ENCODE data around the gene NPPA. TPM values are rescaled to one million over a fixed set of nuclear protein-coding genes. Genes with fewer than 3 reads are reported as not detected.

Gene NPPA
- total and polyA plus RNA-seq, 10 of the 15 experiments (the other 5 are each of a cell fraction or from before 2014, with no cell fraction given) = 0.31 to 0.39 TPM; not detected in 8

DNA sequence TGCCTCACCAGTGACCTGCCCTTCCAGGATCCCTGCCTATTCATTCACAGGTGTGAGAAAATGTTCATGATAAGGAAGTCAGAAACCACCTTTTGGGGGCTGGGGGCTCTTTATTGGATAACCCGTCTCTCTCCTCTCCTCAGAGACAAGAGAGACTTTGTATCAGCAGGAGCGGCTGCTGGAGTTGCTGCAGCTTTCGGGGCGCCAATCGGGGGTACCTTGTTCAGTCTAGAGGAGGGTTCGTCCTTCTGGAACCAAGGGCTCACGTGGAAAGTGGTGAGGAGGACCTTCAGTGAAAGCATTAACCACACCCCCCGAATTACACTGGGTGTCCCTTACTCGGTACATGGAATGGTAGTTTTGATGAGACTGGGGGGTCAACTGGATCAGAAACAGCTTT is 20.6 kb downstream of the NPPA start:
- Histone ChIP-seq H2AFZ (ENCODE audit: control insufficient read depth, low read depth, low read length) (no peak overlapping the region), H3K4me3 (no peak overlapping the region), H3K4me1 (ENCODE audit: control insufficient read depth, insufficient read depth, low read length) (no peaks in the 10 kb centered on the region), H3K36me3 (ENCODE audit: control insufficient read depth in 2 of 2, insufficient read depth in 2 of 2, low read length in 1 of 2) (peaks cover 10 to 29% of the 10 kb centered on the region in 2 experiments; a peak in 3 of 4 replicates), H3K27me3 (replicated peaks in 1 of 2; ENCODE audit: control insufficient read depth in 2 of 2, insufficient read depth in 2 of 2, low read length in 1 of 2) (no peaks in the 10 kb centered on the region), H3K27ac (ENCODE audit: control insufficient read depth, insufficient read depth) (no peak overlapping the region), H3K9ac (ENCODE audit: control insufficient read depth, insufficient read depth, low read length) (no peak overlapping the region), H3K4me2 (ENCODE audit: control insufficient read depth, insufficient read depth) (no peak overlapping the region), H4K20me1 (ENCODE audit: control insufficient read depth, insufficient read depth) (no peaks in the 10 kb centered on the region), H3K9me3 (replicated peaks; ENCODE audit: control insufficient read depth, insufficient read depth, low read length) (no peaks in the 10 kb centered on the region), H3K79me2 (ENCODE audit: control insufficient read depth, insufficient read depth, low read length) (no peaks in the 10 kb centered on the region)
- DNase-seq (ENCODE audit: low read depth, low spot score) (no peak), ATAC-seq (no peak), FAIRE-seq (no peak)
- TF ChIP-seq RB1 (IDR thresholded peaks at IDR 0.05; ENCODE audit: borderline replicate concordance) (no peak), ZNF622 (IDR thresholded peaks at IDR 0.05) (no peak)
- intact Hi-C loops (cut with micrococcal nuclease; ENCODE audit: unreplicated experiment) = no loop called here
- ChIA-PET POLR2A (no interaction called here), CTCF (interaction anchor here (1.5 kb wide), 1 partner anchor 11 kb away, joined by 3 read pairs; no protein-coding TSS in a partner anchor), RAD21 (ENCODE audit: unreplicated experiment) (no interaction called here), SMC1A (ENCODE audit: uncharacterized antibody, unreplicated experiment) (no interaction called here)
- 98% methylated on average over 9 of the region's 9 CpGs for WGBS (ENCODE audit: insufficient coverage, insufficient replicate concordance, low lambda C conversion rate, missing lambda C conversion rate)
- in situ Hi-C loops (cut with MboI) = no loop called here
- BruUV-seq (replicated peaks) = no TSS peak

DNA sequence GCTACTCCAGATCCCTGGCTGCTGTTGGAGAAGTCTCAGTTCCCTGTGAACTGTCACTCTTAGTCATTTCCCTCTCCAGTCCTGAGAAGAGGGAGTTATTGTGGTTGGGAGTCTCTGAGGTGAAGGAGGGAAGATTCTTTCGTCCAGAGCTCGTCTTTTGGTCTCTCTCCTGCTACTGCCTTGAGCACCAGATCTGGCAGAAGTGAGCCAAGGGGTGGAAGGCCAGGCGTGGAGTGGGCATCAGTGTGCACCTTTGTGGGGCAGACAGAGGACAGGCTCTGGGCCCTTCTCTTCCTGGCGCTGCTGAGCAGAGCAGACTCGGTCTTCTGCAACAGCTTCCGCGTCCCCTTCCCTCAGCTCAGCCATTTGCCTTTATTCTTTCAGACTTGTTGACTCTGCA is 22.5 kb downstream of the NPPA start:
- H3K9ac ChIP-seq (ENCODE audit: control insufficient read depth, insufficient read depth, low read length) = no peak overlapping the region
- no peaks in the 10 kb centered on the region for H3K79me2 ChIP-seq (ENCODE audit: control insufficient read depth, insufficient read depth, low read length)
- POLR2A ChIA-PET = interaction anchor here (0.6 kb wide), 1 partner anchor 137 kb away, joined by 4 read pairs; no protein-coding TSS in a partner anchor
- peaks cover 10 to 25% of the 10 kb centered on the region in 2 experiments; a peak in 3 of 4 replicates for H3K36me3 ChIP-seq (ENCODE audit: control insufficient read depth in 2 of 2, insufficient read depth in 2 of 2, low read length in 1 of 2)
- RAD21 ChIA-PET (ENCODE audit: unreplicated experiment) = no interaction called here
- WGBS (ENCODE audit: insufficient coverage, insufficient replicate concordance, low lambda C conversion rate, missing lambda C conversion rate) = 89% methylated on average over 7 of the region's 7 CpGs
- H3K27ac ChIP-seq (ENCODE audit: control insufficient read depth, insufficient read depth) = no peak overlapping the region
- H3K4me2 ChIP-seq (ENCODE audit: control insufficient read depth, insufficient read depth) = no peak overlapping the region
- SMC1A ChIA-PET (ENCODE audit: uncharacterized antibody, unreplicated experiment) = no interaction called here
- H4K20me1 ChIP-seq (ENCODE audit: control insufficient read depth, insufficient read depth) = no peaks in the 10 kb centered on the region
- DNase-seq (ENCODE audit: low read depth, low spot score) (no peak), FAIRE-seq (no peak), ATAC-seq (no peak)
- H2AFZ ChIP-seq (ENCODE audit: control insufficient read depth, low read depth, low read length) = no peak overlapping the region
- in situ Hi-C loops (cut with MboI) = no loop called here
- CTCF ChIA-PET = interaction anchor here (1.0 to 2.5 kb wide), 2 partner anchors 13 to 43 kb away, joined by 3 to 9 read pairs; no protein-coding TSS in a partner anchor
- intact Hi-C loops (cut with micrococcal nuclease; ENCODE audit: unreplicated experiment) = no loop called here
- H3K4me1 ChIP-seq (ENCODE audit: control insufficient read depth, insufficient read depth, low read length) = no peaks in the 10 kb centered on the region
- H3K4me3 ChIP-seq = no peak overlapping the region
- H3K9me3 ChIP-seq (replicated peaks; ENCODE audit: control insufficient read depth, insufficient read depth, low read length) = no peaks in the 10 kb centered on the region
- BruUV-seq (replicated peaks) = no TSS peak
- H3K27me3 ChIP-seq (replicated peaks in 1 of 2; ENCODE audit: control insufficient read depth in 2 of 2, insufficient read depth in 2 of 2, low read length in 1 of 2) = no peaks in the 10 kb centered on the region
- TF ChIP-seq, protein P1, sequence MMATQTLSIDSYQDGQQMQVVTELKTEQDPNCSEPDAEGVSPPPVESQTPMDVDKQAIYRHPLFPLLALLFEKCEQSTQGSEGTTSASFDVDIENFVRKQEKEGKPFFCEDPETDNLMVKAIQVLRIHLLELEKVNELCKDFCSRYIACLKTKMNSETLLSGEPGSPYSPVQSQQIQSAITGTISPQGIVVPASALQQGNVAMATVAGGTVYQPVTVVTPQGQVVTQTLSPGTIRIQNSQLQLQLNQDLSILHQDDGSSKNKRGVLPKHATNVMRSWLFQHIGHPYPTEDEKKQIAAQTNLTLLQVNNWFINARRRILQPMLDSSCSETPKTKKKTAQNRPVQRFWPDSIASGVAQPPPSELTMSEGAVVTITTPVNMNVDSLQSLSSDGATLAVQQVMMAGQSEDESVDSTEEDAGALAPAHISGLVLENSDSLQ (IDR thresholded peaks at IDR 0.05) = no peak
- TF ChIP-seq, protein P2, sequence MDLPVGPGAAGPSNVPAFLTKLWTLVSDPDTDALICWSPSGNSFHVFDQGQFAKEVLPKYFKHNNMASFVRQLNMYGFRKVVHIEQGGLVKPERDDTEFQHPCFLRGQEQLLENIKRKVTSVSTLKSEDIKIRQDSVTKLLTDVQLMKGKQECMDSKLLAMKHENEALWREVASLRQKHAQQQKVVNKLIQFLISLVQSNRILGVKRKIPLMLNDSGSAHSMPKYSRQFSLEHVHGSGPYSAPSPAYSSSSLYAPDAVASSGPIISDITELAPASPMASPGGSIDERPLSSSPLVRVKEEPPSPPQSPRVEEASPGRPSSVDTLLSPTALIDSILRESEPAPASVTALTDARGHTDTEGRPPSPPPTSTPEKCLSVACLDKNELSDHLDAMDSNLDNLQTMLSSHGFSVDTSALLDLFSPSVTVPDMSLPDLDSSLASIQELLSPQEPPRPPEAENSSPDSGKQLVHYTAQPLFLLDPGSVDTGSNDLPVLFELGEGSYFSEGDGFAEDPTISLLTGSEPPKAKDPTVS (IDR thresholded peaks at IDR 0.05; ENCODE audit: low read depth, low read length) = no peak
- TF ChIP-seq, protein P3, sequence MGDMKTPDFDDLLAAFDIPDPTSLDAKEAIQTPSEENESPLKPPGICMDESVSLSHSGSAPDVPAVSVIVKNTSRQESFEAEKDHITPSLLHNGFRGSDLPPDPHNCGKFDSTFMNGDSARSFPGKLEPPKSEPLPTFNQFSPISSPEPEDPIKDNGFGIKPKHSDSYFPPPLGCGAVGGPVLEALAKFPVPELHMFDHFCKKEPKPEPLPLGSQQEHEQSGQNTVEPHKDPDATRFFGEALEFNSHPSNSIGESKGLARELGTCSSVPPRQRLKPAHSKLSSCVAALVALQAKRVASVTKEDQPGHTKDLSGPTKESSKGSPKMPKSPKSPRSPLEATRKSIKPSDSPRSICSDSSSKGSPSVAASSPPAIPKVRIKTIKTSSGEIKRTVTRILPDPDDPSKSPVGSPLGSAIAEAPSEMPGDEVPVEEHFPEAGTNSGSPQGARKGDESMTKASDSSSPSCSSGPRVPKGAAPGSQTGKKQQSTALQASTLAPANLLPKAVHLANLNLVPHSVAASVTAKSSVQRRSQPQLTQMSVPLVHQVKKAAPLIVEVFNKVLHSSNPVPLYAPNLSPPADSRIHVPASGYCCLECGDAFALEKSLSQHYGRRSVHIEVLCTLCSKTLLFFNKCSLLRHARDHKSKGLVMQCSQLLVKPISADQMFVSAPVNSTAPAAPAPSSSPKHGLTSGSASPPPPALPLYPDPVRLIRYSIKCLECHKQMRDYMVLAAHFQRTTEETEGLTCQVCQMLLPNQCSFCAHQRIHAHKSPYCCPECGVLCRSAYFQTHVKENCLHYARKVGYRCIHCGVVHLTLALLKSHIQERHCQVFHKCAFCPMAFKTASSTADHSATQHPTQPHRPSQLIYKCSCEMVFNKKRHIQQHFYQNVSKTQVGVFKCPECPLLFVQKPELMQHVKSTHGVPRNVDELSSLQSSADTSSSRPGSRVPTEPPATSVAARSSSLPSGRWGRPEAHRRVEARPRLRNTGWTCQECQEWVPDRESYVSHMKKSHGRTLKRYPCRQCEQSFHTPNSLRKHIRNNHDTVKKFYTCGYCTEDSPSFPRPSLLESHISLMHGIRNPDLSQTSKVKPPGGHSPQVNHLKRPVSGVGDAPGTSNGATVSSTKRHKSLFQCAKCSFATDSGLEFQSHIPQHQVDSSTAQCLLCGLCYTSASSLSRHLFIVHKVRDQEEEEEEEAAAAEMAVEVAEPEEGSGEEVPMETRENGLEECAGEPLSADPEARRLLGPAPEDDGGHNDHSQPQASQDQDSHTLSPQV (IDR thresholded peaks at IDR 0.05) = no peak
- TF ChIP-seq YY1 (IDR thresholded peaks at IDR 0.05; ENCODE audit: low read depth, low read length) = no peak
- no peak for TF ChIP-seq ZNF384 (IDR thresholded peaks at IDR 0.05; ENCODE audit: borderline replicate concordance, low read depth, low read length)
- TF ChIP-seq RUNX3 (IDR thresholded peaks at IDR 0.05; ENCODE audit: low read length) = no peak
- no peak for TF ChIP-seq SMC3 (IDR thresholded peaks at IDR 0.05; ENCODE audit: borderline replicate concordance, low read length)
- TF ChIP-seq IKZF1 (conservative IDR thresholded peaks at IDR 0.05) = no peak
- TF ChIP-seq MYB (IDR thresholded peaks at IDR 0.05; ENCODE audit: borderline replicate concordance, low read depth, low read length) = no peak
- no peak for TF ChIP-seq MEF2B (IDR thresholded peaks at IDR 0.05; ENCODE audit: partially characterized antibody, poor library complexity, severe bottlenecking)

Measured in GM12878 (cell line).